ENCODE data around the gene SCFD2. TPM values are rescaled to one million over a fixed set of nuclear protein-coding genes. Genes with fewer than 3 reads are reported as not detected.
"Not testable (repeated sequence)": the region's sequence is repeated elsewhere in the genome, so short reads cannot be mapped to it uniquely, and the experiment has no call there.

The SCFD2 gene
- polyA plus RNA-seq, 3 donors, result 4.1 to 8.2 (median 8.1) TPM

DNA sequence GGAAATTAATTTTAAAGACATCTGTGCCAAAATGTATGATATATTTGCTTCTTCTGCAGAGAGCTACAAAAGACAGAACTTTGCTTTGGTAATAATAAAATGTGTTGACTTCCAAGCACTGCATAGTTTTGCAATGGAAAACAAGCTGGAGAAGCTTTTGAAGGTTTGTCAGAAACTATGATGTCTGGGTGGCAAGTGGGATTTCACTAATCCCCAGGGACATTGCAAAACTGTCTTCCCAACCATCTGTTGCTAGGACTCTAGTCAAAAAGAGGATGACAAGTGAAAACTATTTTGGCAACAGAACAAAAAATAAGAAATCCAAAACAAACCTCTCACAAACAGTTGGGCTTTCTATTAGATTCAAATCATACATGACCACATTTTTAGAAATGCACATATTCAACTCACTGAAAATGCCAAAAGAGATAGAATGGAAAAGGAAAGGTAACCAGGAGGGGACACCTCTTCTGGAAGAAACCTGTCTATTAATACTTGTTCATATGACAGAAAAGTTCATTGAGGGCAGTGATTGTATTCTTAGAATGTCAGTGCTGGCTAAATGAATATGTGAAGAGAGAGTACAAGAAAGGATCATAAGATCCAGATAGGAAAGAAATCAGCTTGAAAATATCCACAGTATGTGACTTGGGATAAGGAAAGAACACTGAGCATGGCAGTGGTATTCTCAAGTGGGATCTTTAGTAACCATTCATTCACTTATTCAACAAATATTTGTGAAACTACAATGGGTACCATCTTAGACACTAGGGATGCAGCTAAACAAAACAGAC, 275.7 kb downstream of the SCFD2 start:
- no peak overlapping the region for H3K27ac ChIP-seq (ENCODE audit: low read depth, low read length)

DNA sequence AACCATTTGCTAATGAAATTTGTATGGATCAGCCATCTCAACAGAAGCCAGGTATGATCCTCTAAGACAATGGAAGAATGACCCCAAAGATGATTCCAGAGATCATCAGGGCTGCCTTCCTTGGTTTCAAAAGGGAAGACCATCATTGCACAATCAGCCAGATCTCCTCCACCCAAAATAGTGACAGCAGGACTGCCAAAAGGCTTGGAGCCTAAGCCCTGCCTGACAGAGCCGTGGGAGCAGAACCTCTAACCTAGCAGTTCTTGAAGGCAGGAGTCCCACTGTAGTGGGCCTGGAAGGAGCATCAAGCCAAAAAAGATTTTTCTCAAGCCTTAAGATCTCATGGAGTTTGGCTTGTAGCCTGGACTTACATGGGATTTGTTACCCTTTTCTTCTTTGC, 277.7 kb downstream of the SCFD2 start:
- H3K27ac ChIP-seq (ENCODE audit: low read depth, low read length), result no peak overlapping the region
- WGBS, 3 donors, result 19 to 87% (median 62%) methylated on average over 1 of the region's 1 CpG

- no peak overlapping the region for H3K27ac ChIP-seq (ENCODE audit: low read depth, low read length)
- WGBS, 3 donors, result 83 to 86% (median 86%) methylated on average over 8 of the region's 8 CpGs
Observed at GRCh38 chr4:53076374-53076958, 289.4 kb downstream of the SCFD2 start.

GRCh38 chr4:53075162-53075785, 290.6 kb downstream of the SCFD2 start:
- WGBS, 3 donors, result 89 to 96% (median 92%) methylated on average over 1 of the region's 1 CpG
- no peak overlapping the region for H3K27ac ChIP-seq (ENCODE audit: low read depth, low read length)

DNA sequence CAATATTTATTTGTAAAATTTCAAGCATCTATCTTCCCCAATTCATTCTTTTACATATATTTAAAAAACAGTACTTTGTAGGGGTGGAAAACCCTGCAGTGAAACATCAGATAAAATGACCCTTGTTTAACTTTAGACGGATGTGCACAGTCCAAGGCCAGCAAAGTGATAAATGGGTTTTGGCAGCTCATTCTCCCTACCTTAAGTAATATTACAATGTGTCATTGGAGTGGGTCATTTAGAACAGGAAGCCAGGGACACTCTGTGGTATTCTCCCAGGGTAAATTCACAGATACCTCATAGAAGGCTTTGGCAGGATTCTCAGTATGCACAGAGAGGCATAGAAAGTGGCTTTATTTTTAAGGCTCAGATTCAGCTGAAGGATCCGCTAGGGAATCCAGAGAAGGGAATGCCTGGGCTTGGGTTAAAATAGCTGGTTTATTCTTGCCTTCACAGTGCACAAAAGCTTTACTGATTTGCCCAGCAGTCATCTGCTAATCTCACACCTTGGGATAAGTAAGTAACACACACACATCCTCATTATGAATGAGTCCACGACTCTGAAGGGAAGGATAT, 297.0 kb downstream of the SCFD2 start:
- no peak overlapping the region for H3K27ac ChIP-seq (ENCODE audit: low read depth, low read length)
- WGBS, 3 donors, result 45 to 76% (median 75%) methylated on average over 3 of the region's 3 CpGs

GRCh38 chr4:53067125-53067802, 298.6 kb downstream of the SCFD2 start:
- no peak overlapping the region for H3K27ac ChIP-seq (ENCODE audit: low read depth, low read length)
- 84 to 95% (median 93%) methylated on average over 2 of the region's 2 CpGs for WGBS, 3 donors

- 57 to 95% (median 91%) methylated on average over 1 of the region's 1 CpG for WGBS, 3 donors
- H3K27ac ChIP-seq (ENCODE audit: low read depth, low read length), result no peak overlapping the region
Observed at GRCh38 chr4:53066155-53066554, 299.7 kb downstream of the SCFD2 start.

- WGBS, 3 donors, result 0 to 89% (median 83%) methylated on average over 1 of the region's 1 CpG
Observed at GRCh38 chr4:53064609-53065008, 301.3 kb downstream of the SCFD2 start.

DNA sequence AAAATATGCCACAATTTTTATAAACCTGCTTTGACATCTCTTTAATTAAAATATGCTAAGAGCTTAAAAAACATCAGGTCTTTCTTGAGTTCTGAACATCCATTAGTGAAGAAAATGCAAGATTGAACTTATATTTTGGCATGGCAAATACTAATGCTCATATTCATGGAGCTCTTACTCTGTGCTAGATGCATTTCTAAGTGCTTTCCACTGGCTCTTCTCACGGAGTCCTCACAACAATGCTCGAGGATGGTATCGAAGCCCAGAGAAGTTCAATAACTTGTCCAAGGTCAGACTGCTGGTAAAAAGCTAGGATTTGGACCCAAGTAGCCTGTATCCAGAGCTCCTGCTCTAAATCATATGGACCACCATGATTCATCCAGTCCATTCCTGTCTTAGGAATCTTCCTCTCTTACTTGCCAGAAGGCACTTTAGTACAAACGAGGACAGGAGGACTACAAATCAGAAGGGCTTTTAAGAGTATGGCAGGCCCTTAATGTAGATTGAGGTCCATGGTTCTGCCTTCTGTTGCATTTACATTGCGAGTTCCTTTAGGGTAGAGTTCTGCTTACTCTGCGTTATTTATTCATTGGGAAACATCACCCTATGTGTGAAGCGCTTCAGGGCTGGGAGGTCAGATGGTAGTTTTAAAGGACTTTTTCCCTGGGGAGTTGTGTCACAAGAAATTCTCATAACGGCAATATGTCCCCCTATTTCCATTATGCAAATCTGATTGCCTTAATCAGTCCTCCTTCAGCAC, 304.6 kb downstream of the SCFD2 start:
- H3K27ac ChIP-seq (ENCODE audit: low read depth, low read length), result no peak overlapping the region
- 94 to 96% (median 96%) methylated on average over 8 of the region's 8 CpGs for WGBS, 3 donors

More at GRCh38 chr4:53064609-53065008, 301.3 kb downstream of the SCFD2 start:
- no peak overlapping the region for H3K27ac ChIP-seq (ENCODE audit: low read depth, low read length)

DNA sequence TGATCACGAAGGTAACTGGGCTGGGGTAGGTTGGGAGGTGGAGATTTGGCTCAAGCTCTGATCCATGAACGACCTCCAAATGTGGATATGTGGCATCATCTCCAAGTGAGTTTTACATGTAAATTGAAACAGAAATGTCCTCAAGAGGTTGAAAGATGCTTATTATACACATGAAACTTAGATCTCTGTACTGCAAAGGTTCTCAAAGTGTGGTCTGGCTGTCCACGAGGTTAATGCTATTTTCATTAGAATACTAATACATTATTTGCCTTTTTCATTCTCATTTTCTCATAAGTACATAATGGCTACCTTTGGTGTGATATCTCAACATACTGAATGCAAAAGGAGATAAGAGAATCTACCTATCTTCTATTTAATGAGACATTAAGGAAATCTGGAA, 305.6 kb downstream of the SCFD2 start:
- 68 to 83% (median 79%) methylated on average over 3 of the region's 3 CpGs for WGBS, 3 donors
- no peak overlapping the region for H3K27ac ChIP-seq (ENCODE audit: low read depth, low read length)

- no peak overlapping the region for H3K27ac ChIP-seq (ENCODE audit: low read depth, low read length)
- WGBS, 3 donors, result 89 to 97% (median 91%) methylated on average over 1 of the region's 1 CpG
Observed at GRCh38 chr4:53059871-53060270, 306.0 kb downstream of the SCFD2 start.

DNA sequence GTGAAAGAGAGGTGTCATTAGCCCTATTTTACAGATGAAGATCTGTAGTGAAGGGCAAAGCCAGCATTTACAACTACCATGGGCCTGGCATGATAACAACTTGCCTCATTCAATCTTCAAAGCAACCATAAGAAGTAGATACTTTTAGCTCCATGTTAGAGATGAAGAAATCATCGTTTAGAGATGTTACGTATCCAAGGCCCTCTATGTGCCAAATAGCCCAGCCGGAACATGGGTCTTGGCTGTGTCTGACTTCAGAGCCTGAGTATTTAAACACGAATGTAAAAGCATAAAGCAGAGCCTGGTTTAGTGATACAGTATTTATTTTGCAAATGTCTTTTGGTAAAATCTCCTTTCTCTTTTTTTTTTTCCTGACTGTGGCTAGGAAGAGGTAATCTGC, 306.6 kb downstream of the SCFD2 start:
- no peak overlapping the region for H3K27ac ChIP-seq (ENCODE audit: low read depth, low read length)
- WGBS, 3 donors, result 72 to 87% (median 72%) methylated on average over 4 of the region's 4 CpGs

- H3K27ac ChIP-seq (ENCODE audit: low read depth, low read length), result no peak overlapping the region
- WGBS, 3 donors, result 86 to 96% (median 95%) methylated on average over 3 of the region's 3 CpGs
Observed at GRCh38 chr4:53057679-53058078, 308.2 kb downstream of the SCFD2 start.

GRCh38 chr4:53057108-53057507, 308.8 kb downstream of the SCFD2 start:
- WGBS, 3 donors, result 93 to 98% (median 97%) methylated on average over 2 of the region's 2 CpGs
- H3K27ac ChIP-seq (ENCODE audit: low read depth, low read length), result not testable (repeated sequence)

- WGBS, 3 donors, result 76 to 86% (median 80%) methylated on average over 5 of the region's 5 CpGs
- H3K27ac ChIP-seq (ENCODE audit: low read depth, low read length), result no peak overlapping the region
Observed at GRCh38 chr4:53055716-53056403, 310.0 kb downstream of the SCFD2 start.

- H3K27ac ChIP-seq (ENCODE audit: low read depth, low read length), result no peak overlapping the region
- 33 to 47% (median 37%) methylated on average over 2 of the region's 2 CpGs for WGBS, 3 donors
Observed at GRCh38 chr4:53055274-53055673, 310.6 kb downstream of the SCFD2 start.

DNA sequence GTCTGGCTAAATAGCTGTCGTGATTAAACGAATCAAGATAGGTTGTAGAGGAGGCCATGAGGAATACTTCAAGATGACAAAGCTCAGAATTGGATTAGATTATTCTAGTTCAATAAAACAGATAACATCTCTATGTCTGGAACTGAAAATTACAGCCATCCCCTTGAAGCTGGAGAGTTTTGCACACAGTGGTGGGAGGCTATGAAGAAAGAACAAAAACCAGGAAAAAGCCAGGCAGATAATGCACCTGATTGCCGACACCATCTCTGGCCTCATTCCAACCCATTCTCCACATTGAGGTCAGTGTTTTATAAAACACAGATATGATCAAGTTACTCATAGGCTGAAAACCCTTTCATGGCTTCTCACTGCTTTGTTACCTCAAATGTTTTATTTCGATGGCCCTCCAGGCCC, 315.5 kb downstream of the SCFD2 start:
- 71 to 76% (median 72%) methylated on average over 4 of the region's 4 CpGs for WGBS, 3 donors
- no peak overlapping the region for H3K27ac ChIP-seq (ENCODE audit: low read depth, low read length)

DNA sequence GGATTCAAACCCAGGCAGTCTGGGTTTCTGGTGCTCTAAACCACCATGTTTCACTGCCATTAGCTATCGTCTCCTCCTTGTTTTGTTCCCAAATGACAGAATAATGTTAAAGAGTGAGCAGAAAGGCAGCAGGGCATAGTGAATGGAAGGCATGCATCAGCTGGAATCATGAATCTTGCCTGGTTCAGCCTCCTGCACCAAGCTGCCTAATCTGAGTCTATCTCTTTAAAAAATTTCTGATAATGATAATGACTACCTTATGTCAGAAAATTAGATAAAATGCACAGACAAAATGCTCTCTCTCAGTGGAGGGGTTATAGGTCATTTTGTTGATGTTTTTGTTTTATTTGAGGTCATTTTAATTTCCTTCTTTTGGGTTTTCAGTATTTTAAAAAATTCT, 316.3 kb downstream of the SCFD2 start:
- 95 to 100% (median 97%) methylated on average over 1 of the region's 1 CpG for WGBS, 3 donors
- no peak overlapping the region for H3K27ac ChIP-seq (ENCODE audit: low read depth, low read length)
